ENCODE data around the gene KIF22.

KIF22 gene

DNA sequence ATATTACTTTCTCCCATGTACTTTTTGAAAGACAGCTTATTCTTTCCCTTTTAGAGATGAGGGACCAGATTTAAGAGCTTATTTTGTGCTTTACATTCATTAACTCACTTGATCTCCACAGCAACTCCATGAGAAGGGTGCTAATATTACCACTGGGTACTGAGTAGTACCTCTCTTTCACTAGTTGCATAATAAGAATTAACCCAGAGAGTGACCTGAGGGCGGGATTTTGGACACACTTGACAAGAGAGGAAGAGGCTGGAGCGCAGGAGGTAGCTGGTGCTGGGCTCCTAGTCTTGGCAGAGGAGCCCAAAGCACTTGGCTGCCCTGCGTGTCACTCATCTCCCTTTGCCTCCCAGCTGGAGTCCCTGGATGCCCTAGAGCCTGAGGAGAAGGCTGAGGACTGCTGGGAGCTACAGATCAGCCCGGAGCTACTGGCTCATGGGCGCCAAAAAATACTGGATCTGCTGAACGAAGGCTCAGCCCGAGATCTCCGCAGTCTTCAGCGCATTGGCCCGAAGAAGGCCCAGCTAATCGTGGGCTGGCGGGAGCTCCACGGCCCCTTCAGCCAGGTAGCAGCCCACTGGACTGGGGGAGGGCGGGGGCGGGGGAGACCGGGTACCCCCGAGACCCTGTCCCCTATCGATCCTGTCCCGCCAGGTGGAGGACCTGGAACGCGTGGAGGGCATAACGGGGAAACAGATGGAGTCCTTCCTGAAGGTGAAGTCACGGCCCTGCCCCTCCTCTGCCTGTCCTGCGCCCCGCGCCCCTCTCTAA lies 14.1 kb downstream of the KIF22 start:
- no peak for DNase-seq

DNA sequence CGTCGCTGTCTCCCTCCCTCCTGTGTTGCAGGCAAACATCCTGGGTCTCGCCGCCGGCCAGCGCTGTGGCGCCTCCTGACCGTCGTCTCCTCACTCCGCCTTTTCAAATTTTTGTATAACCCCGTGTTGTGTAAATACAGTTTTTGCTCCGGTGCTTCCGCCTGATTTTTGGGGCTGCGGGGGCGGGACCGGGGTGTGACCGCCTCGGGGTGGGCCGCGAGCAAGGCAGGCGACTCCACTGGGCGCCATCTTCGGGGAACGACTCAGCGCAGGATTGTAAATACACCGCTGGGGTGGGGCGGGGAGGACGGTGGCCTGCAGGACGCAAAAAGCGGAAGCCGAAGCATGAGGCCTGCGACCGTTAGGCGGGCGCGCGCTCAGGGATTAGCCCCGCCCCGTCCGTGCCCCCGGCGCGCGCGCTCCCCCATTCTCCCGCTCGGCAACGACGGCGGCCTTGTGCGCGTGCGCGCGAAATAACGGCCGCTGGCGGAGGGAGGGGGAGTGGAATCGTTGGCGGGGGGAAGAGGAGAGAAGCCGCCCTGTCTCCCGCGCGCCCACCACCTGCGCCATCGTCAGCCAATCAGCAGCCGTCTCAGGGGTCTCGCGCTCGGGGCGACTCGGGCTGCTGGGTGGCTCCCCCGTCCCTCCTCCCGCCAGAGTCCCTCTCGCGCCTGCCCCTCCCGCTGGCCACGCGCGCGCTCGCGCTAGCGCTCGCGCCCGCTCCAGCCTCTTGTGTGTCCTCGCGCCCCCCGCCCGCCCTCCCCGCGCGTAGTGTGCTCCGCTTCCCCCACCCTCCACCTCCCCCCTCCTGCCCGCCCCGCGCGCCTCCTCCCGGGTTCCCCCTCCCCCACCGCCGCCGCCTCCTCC lies 14.9 kb downstream of the KIF22 start:
- DNase-seq: peak; percentile 97

DNA sequence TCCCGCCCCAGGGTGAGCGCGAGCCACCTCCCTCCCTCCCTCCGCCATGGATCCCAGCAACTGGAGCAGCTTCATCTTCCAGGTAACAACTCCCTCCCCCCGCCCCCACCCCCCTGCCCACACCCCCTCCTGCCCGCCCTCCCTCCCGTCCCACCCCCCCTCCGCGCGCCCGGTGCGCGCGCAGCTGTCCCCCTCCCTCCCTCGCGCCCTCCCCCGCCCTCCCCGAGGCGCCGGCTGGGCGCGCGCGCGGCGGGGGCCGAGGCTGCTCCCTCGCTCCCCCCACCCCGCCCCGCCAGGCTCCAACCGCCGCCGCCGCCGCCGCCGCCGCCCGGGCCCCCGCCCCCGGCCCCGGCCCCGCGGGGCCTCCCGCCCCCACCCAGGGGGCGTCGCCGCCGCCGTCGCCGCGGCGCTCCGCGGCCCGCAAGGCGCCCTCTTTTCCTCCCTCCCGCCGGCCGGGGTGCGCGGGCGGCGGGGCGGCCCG lies 15.6 kb downstream of the KIF22 start, which contains the start of gene MAZ:
Gene MAZ, plus strand, starts transcription at position 431 of the 481 bp plus-strand sequence. CDS start 173 bp downstream, outside the sequence.
- no peak for DNase-seq

DNA sequence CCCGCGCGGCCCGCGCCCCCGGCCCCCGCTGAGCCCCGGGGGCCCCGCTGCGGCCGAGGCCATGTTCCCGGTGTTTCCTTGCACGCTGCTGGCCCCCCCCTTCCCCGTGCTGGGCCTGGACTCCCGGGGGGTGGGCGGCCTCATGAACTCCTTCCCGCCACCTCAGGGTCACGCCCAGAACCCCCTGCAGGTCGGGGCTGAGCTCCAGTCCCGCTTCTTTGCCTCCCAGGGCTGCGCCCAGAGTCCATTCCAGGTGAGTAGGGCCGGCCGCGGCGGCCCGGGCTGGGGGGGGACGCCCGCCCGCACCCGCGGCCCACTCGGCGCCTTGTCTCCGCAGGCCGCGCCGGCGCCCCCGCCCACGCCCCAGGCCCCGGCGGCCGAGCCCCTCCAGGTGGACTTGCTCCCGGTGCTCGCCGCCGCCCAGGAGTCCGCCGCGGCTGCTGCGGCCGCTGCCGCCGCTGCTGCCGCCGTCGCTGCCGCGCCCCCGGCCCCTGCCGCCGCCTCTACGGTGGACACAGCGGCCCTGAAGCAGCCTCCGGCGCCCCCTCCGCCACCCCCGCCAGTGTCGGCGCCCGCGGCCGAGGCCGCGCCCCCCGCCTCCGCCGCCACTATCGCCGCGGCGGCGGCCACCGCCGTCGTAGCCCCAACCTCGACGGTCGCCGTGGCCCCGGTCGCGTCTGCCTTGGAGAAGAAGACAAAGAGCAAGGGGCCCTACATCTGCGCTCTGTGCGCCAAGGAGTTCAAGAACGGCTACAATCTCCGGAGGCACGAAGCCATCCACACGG lies 16.3 kb downstream of the KIF22 start:
- peak; percentile 45 for DNase-seq

DNA sequence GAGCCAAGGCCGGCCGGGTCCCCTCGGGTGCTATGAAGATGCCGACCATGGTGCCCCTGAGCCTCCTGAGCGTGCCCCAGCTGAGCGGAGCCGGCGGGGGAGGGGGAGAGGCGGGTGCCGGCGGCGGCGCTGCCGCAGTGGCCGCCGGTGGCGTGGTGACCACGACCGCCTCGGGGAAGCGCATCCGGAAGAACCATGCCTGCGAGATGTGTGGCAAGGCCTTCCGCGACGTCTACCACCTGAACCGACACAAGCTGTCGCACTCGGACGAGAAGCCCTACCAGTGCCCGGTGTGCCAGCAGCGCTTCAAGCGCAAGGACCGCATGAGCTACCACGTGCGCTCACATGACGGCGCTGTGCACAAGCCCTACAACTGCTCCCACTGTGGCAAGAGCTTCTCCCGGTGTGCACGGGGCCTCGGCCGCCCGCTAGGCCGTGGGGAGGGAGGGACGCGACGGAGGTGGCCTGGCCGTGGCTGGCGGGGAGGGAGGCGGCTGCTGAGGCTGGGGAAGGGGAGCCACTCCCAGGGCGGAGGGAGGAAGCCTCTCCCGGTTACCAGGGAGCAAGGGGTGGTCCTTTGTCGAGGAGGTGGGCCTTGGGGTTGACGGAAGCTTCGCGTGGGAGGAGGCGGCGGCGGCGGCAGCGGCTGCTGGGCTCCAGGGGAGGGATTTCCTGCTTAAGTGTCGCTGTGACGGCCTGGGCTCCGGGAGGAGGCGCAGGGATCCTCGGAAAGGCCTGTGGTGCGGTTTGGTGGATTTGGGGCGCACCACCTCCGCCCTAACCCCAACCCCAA lies 17.1 kb downstream of the KIF22 start:
- peak; percentile 89 for DNase-seq

DNA sequence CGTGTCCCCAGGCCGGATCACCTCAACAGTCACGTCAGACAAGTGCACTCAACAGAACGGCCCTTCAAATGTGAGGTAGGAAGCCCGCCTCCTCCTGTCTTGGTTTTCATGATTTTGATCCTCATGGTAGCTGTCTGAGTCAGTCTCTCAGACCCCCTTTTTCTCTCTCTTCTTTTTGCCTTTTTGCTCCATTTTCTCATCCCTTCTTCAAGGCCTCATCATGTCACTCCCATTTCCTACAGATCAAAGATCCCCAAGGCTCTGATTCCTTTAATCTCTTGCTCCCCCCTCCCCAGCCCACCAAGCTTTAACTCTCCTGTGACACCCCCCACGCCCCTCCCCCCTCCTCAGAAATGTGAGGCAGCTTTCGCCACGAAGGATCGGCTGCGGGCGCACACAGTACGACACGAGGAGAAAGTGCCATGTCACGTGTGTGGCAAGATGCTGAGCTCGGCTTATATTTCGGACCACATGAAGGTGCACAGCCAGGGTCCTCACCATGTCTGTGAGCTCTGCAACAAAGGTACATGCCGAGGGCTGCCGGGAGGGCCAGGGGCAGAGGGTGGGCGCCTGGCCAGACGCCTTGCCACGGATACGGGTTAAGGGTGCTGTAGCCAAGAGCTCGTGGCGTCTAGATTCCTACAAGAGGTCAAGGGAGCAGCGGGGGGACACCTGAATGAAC lies 17.8 kb downstream of the KIF22 start:
- DNase-seq: no peak

DNA sequence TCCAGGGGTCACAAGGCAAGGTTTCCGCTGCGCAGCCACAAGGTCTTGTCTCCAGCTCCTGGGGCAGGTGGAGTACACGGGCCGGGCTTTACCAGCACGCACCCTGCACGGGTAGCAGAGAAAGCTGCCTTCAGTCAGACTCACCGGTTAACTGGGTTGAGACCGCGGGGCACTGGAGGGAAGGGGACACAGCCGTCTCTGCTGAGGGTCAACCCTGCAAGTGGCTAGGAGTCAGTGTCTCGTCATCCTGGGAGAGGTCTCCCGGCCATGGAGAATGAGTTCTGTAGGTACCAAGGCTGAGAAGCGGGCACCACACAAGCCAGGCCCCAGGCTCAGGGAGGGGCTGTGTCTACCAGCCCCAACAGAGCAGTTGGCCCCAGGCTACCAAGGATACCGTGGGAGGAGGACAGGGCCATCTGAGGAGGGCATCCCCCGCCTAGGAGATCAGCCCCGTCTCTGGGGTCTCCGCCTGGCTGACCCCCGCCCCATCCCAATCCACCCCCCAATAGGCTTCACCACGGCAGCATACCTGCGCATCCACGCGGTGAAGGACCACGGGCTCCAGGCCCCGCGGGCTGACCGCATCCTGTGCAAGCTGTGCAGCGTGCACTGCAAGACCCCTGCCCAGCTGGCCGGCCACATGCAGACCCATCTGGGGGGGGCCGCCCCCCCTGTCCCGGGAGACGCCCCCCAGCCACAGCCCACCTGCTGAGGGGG lies 18.6 kb downstream of the KIF22 start:
- no peak for DNase-seq

DNA sequence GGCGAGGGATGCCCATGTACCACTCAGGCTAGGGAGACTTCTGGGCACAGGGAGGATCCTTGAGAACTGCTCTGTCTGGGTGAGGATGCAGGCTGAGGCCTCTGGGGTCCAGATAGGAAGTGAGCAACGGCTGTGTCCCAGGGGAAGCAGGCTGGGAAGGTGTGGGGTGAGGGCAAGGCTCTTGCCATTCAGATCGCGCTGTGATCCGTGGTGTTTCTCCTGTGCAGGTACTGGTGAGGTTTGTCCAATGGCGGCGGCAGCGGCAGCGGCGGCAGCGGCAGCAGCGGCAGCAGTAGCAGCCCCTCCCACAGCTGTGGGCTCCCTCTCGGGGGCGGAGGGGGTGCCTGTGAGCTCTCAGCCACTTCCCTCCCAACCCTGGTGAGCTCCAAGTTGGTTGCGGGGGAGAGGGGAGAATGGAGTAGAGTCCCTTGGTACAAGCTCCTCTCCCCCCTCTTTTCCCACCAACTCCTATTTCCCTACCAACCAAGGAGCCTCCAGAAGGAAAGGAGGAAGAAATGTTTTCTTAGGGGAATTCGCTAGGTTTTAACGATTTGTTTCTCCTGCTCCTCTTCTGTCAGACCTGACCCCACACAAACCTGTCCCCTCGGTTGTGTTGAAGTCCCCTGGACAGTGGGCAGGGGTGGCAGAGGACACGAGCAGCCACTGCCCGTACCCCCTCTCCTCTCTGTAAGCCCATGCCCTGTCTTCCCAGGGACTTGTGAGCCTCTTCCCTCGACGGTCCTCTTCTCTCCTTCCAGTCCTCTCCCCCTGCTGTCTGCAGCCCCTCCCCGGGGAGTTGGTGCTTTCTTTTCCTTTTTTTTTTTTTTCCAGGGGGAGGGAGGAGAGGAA lies 19.5 kb downstream of the KIF22 start:
- no peak for DNase-seq

DNA sequence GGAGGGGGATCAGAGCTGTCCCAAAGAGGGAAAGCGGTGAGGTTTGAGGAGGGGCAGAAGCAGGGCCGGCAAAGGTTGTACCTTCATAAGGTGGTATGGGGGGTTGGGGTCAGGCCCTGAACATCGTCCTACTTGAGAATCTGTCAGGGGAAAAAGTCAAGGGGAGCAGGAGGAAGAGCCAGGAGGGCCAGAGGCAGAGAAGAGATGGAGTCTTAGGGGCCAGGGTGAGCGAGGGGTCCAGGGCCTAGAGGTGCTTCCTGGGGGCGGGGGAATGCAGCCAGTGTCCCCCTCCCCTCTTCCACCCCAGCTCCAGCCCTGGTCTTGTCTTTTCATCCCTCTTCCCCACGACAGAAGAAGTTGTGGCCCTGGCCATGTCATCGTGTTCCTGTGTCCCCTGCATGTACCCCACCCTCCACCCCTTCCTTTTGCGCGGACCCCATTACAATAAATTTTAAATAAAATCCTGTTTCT lies 20.2 kb downstream of the KIF22 start:
- DNase-seq: no peak

DNA sequence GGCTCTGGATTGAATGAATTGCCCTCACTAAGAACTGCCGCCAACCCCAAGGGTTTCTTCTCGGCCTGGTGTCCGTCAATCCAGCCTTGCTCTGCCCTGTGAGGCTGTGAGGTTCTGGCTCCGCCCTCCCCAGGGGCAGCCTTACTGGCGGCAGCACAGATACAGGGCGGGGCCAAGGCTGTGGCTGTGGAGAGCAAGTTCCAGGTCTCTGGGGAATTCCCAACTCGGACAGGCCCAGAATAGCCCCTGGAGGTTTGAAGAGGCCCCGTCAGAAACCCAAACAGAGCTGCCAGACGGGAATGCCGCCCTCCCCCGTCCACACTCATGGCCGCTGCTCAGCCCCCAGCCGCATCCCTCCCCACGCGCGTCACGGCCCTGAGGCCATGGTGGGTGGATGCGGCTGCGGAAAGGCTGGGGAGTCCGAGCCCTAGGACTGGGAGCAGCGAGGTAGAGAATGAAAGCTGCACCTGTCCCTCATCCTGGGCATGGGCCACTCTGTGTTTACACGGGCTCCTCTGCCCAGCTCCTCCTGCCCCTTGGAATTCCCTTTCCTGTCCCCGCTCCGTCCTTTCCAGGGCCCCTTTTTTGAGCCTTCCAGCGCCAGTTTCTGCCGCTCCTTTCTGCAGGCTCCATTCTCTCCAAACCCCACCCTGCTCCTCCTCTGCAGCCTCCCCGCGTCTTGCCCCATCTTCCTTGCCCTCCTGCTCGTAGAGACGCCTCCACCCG lies 20.8 kb downstream of the KIF22 start:
- DNase-seq: peak; percentile 96

DNA sequence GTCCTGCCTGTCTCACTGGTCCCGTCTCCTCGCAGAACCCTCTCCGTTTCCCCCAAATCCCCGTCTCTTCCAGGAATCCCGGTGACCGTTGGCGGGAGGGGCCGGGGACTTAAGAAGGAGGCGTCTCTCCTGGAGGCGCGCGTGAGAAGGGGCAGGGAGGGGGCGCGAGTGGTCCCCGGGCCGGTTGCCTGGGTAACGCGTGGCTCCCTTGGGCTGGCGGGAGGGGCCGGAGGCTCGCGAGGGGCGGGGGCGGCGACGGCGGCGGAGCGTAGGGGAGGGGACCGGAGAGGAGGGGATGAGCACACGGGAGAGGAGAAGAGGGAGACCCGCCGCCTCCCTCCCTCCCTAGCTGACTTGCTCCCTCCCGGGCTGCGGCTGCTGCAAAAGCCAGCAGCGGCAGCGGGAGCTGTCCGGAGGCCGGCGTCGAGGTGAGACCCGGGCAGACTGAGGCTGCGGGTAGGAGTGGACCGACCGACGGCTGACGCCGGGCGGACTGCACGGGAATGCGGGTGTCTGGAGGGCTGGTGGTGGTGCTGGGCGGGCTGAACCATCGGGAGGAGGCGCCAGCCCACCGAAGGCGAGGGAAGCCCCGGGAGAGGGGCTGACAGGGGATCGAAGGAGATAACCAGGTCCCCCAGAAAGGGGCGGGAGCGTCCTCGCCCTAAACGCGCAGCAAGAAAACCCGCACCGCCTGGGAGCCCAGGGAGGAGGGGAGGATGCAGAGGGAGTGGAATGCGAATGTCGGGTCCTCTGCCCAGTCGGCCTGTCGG lies 21.5 kb downstream of the KIF22 start, which contains the start of gene PRRT2:
Gene PRRT2, plus strand, starts transcription at position 298 of the 770 bp plus-strand sequence. CDS start 862 bp downstream, outside the sequence.
- DNase-seq: no peak

DNA sequence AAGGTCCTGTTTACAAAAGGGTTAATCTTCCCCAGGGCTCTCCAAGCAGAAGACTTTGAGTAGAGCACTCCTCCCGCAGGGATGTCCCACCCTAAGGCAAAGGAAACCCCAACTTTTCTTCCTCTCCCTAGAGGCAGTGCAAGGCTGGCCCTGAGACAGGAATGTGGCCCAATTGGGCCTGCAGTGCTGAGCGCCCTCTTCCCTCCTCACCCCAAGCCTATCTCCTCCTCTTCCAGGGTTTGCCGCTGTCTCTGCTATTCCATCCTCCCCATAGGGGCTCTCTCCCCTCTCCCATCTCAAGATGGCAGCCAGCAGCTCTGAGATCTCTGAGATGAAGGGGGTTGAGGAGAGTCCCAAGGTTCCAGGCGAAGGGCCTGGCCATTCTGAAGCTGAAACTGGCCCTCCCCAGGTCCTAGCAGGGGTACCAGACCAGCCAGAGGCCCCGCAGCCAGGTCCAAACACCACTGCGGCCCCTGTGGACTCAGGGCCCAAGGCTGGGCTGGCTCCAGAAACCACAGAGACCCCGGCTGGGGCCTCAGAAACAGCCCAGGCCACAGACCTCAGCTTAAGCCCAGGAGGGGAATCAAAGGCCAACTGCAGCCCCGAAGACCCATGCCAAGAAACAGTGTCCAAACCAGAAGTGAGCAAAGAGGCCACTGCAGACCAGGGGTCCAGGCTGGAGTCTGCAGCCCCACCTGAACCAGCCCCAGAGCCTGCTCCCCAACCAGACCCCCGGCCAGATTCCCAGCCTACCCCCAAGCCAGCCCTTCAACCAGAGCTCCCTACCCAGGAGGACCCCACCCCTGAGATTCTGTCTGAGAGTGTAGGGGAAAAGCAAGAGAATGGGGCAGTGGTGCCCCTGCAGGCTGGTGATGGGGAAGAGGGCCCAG lies 22.4 kb downstream of the KIF22 start:
- no peak for DNase-seq

DNA sequence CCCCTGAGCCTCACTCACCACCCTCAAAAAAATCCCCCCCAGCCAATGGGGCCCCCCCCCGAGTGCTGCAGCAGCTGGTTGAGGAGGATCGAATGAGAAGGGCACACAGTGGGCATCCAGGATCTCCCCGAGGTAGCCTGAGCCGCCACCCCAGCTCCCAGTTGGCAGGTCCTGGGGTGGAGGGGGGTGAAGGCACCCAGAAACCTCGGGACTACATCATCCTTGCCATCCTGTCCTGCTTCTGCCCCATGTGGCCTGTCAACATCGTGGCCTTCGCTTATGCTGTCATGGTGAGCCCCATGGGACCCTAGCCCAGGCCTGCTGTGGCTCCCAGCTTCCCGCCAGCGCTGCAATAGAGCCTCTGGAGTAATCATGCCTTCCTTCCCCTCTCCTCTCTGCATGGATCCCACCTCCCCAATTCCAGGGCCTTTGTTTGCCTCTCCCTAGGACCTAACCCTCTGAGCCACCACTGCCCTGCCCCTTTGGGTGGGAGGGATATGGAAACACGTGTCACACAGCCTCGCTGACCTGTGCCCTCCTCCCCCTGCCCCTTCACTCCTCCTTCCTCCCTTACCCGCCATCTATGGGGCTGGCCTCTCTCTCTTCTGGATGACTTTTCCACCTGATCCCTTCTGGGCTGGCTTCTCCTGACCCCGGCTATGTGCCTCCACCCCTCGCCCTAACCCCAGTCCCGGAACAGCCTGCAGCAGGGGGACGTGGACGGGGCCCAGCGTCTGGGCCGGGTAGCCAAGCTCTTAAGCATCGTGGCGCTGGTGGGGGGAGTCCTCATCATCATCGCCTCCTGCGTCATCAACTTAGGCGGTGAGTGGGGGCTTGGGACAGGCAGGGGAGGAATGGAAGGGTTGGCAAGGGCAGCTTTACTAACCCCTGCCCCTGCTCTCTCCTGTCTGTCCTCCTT lies 23.4 kb downstream of the KIF22 start:
- no peak for DNase-seq

DNA sequence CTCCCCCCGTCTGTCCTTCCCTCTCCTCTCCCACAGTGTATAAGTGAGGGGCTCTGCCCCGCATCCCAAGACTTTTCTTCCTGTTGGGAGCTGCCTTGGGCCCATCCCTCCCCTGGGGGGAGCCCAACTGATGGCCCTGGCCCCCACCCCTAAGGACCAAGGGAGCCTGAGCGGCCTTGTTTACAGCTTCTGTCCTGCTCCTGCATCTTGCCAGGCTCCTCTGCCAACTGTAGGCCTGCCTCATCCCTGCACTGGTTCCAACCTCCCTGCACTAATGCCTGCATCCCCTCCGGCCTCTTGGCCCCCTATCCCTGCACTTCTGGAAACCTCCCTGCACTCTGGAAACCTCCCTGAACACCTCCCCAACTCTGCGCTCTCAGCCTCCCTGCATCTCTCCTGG lies 24.0 kb downstream of the KIF22 start:
- DNase-seq: no peak

DNA sequence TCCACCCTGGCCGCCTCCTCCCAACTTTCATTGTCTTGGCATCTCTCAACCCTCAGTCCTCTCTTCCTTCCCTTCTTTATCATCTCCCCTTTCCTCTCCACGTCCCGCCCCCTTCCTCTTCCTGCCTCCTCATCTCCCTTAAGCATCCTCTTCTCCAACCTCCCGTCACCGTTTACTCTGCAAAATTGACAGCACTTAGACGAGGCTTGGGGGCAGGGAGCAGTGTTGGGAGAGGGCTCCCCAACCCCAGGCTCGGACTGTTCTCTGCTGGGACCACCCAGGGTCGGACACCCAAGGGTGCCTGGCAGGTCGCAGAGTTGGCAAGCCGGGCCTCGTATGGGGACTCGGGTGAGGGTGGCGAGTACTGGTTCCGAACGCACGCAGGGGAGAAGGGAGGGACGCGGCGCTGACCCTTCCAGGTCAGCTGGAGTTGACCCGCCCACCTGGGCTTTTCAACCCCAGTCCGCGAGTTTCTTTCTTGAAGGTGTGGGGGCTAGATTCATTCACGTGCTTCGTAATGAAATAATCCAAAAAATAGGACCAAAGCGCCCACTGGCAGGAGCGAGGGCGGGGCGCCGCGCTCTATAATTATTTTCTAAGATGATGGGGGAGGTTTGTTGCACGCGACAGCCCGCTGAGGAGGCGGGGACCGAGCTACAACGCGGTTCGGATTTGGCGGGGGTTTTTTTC lies 24.6 kb downstream of the KIF22 start:
- no peak for DNase-seq

Measured in T1000 (cell line).